ENCODE data around the gene THAP10. TPM values are rescaled to one million over a fixed set of nuclear protein-coding genes. Genes with fewer than 3 reads are reported as not detected.

Gene THAP10
- total and polyA plus RNA-seq, 4 donors: 1.2 to 3.1 (median 2.2) TPM

DNA sequence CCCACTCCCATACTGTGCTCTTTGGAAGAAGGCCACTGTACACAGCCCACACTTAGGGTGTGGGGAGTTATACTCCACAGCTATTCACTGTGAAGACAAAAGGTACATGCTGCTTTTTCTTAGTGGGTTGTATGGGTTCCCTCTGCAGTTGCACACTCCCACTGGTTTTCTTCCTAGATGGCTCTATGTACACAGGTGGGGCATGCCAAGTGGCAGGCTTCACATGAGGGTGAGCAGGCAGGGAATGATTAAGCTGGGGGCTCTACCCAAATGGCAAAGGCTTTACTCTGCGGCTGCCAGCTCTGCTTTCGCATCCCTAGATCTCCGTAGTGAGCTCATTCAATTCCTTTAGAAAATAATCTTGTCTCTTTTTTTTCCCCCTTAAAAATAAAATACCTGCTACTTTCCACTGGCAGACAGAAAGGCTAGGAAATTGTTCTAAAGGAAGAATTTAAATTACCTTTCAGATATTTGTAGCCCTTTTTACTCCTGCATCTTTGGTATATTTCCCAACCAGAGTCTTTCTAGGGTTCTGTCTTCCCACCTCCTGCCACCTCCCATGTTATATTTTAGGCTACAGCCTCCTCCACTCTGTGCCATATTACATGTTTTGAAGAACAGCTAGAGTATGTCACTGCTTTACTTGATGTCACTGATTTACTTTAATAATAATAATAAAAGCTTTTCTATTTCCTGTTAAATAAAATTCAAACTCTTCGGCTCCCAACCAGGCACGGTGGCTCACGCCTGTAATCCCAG is 46.5 kb downstream of the THAP10 start:
- Histone ChIP-seq H3K4me3 (no peak overlapping the region), H3K27ac (ENCODE audit: low read depth in 1 of 2, low read length in 1 of 2) (no peak overlapping the region), H3K27me3 (ENCODE audit: control insufficient read depth in 3 of 3, insufficient read depth in 3 of 3, low read length in 2 of 3) (no peaks in the 10 kb centered on the region), H3K9me3 (ENCODE audit: control insufficient read depth in 4 of 4, insufficient read depth in 3 of 4, low read length in 3 of 4) (no peaks in the 10 kb centered on the region), H3K36me3 (ENCODE audit: control insufficient read depth in 4 of 4, insufficient read depth in 4 of 4, low read length in 4 of 4) (peaks cover 0 to 7% (median 5%) of the 10 kb centered on the region in 4 donors), H3K9ac (ENCODE audit: insufficient read depth in 1 of 2, low read length in 2 of 2) (no peak overlapping the region), H3K4me1 (ENCODE audit: control insufficient read depth in 5 of 5, insufficient read depth in 5 of 5, low read length in 5 of 5) (peaks cover 0 to 2% (median 0%) of the 10 kb centered on the region in 5 donors)
- TF ChIP-seq CTCF (IDR thresholded peaks at IDR 0.05; ENCODE audit: control extremely low read depth, extremely low read depth): no peak
- DNase-seq (no peak), ATAC-seq (ENCODE audit: insufficient read depth, low FRiP score) (no peak)
- 95% methylated on average over 6 of the region's 6 CpGs for WGBS, 2 donors

GRCh38 chr15:70837476-70837875 is 54.8 kb downstream of the THAP10 start:
- Histone ChIP-seq H3K9ac (ENCODE audit: insufficient read depth in 1 of 2, low read length in 2 of 2) (no peak overlapping the region), H3K4me1 (ENCODE audit: control insufficient read depth in 5 of 5, insufficient read depth in 5 of 5, low read length in 5 of 5) (peaks cover 0 to 7% (median 0%) of the 10 kb centered on the region in 5 donors), H3K27ac (ENCODE audit: low read depth in 1 of 2, low read length in 1 of 2) (no peak overlapping the region), H3K4me3 (no peak overlapping the region), H3K36me3 (ENCODE audit: control insufficient read depth in 4 of 4, insufficient read depth in 4 of 4, low read length in 4 of 4) (peaks cover 12 to 27% (median 14%) of the 10 kb centered on the region in 4 donors), H3K27me3 (ENCODE audit: control insufficient read depth in 3 of 3, insufficient read depth in 3 of 3, low read length in 2 of 3) (no peaks in the 10 kb centered on the region), H3K9me3 (ENCODE audit: control insufficient read depth in 4 of 4, insufficient read depth in 3 of 4, low read length in 3 of 4) (no peaks in the 10 kb centered on the region)
- TF ChIP-seq CTCF (IDR thresholded peaks at IDR 0.05; ENCODE audit: control extremely low read depth, extremely low read depth): no peak
- ATAC-seq (ENCODE audit: insufficient read depth, low FRiP score): no peak
- 95% methylated on average over 2 of the region's 2 CpGs for WGBS, 2 donors
- DNase-seq: no peak

DNA sequence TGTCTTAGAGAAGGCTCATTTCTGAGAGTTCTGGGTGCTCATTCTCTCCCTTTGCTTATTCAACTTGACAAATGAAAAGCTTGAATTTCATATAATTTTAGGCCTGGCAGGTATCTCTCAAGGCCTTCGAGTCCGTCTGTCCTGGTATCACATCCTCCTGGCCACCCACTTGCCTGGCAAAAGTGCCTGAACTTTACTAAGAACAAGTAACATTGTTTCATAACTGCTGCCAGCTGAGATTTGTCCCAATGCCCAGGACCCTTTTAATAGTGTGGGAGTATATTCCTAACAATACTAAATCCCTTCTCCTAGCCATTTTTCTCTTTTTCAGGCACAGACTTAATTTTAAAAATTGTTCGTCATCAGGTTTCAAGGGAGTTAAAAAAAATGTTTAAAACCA is 56.4 kb downstream of the THAP10 start:
- 88 to 98% methylated on average over 3 of the region's 3 CpGs for WGBS, 2 donors

More for the DNA sequence above, 56.4 kb downstream of the THAP10 start:
- TF ChIP-seq CTCF (IDR thresholded peaks at IDR 0.05; ENCODE audit: control extremely low read depth, extremely low read depth): no peak
- no peak for ATAC-seq (ENCODE audit: insufficient read depth, low FRiP score)
- Histone ChIP-seq H3K9me3 (ENCODE audit: control insufficient read depth in 4 of 4, insufficient read depth in 3 of 4, low read length in 3 of 4) (no peaks in the 10 kb centered on the region), H3K9ac (ENCODE audit: insufficient read depth in 1 of 2, low read length in 2 of 2) (no peak overlapping the region), H3K36me3 (ENCODE audit: control insufficient read depth in 4 of 4, insufficient read depth in 4 of 4, low read length in 4 of 4) (peaks cover 18 to 34% (median 24%) of the 10 kb centered on the region in 4 donors), H3K4me3 (no peak overlapping the region), H3K27me3 (ENCODE audit: control insufficient read depth in 3 of 3, insufficient read depth in 3 of 3, low read length in 2 of 3) (no peaks in the 10 kb centered on the region), H3K4me1 (ENCODE audit: control insufficient read depth in 5 of 5, insufficient read depth in 5 of 5, low read length in 5 of 5) (peaks cover 0 to 8% (median 0%) of the 10 kb centered on the region in 5 donors), H3K27ac (ENCODE audit: low read depth in 1 of 2, low read length in 1 of 2) (no peak overlapping the region)
- no peak for DNase-seq
